GM12878 (cell line): ENCODE data around the gene ARGLU1. TPM values are rescaled to one million over a fixed set of nuclear protein-coding genes. Genes with fewer than 3 reads are reported as not detected.

Experiments
- BCL11A ChIP-seq: IDR thresholded peaks from 2 replicates; pipeline ENCODE4 v1.6.1; 2011; ENCODE audit warnings: low read depth, low read length
- BHLHE40 ChIP-seq, 2 experiments: fragments of 450-650 bp in 1 of 2; IDR thresholded peaks; 2 replicates each; pipeline ENCODE4 v1.6.1; 2011 to 2017; ENCODE audit warnings: low read depth in 2 of 2, borderline replicate concordance in 1 of 2, improper control_type of control experiment in 1 of 2, low read length in 1 of 2, mild to moderate bottlenecking in 1 of 2
- BRCA1 ChIP-seq: IDR thresholded peaks from 2 replicates; pipeline ENCODE4 v1.6.1; 2011; ENCODE audit warnings: low read depth, low read length, improper control_type of control experiment
- CBX5 ChIP-seq: sonication (generic); IDR thresholded peaks from 2 replicates; pipeline ENCODE4 v1.6.1; 2016; ENCODE audit warnings: low read depth, moderate library complexity, mild to moderate bottlenecking, inconsistent platforms
- CHD2 ChIP-seq: IDR thresholded peaks from 2 replicates; pipeline ENCODE4 v1.6.1; 2011; ENCODE audit warnings: low read depth, low read length, improper control_type of control experiment, borderline replicate concordance
- DPF2 ChIP-seq: fragments of 450-650 bp; IDR thresholded peaks from 2 replicates; pipeline ENCODE4 v1.6.1; 2017; ENCODE audit warnings: mild to moderate bottlenecking
- NBN ChIP-seq: fragments of 450-650 bp; IDR thresholded peaks from 2 replicates; pipeline ENCODE4 v1.6.1; 2016
- NFIC ChIP-seq: IDR thresholded peaks from 2 replicates; pipeline ENCODE4 v1.6.1; 2012; ENCODE audit warnings: low read depth, mild to moderate bottlenecking, inconsistent platforms, low read length, moderate library complexity
- NFYB ChIP-seq: IDR thresholded peaks from 2 replicates; pipeline ENCODE4 v1.6.1; 2011; ENCODE audit warnings: low read depth, mild to moderate bottlenecking, low read length, improper control_type of control experiment, moderate library complexity; ENCODE audit not compliant: insufficient read depth
- NR2C2 ChIP-seq: IDR thresholded peaks from 2 replicates; pipeline ENCODE4 v1.6.1; 2011; ENCODE audit warnings: borderline replicate concordance, low read depth; ENCODE audit not compliant: control insufficient read depth, insufficient read length
- NRF1 ChIP-seq: conservative IDR thresholded peaks from 2 replicates; pipeline ENCODE4 v1.6.1; 2011; ENCODE audit warnings: mild to moderate bottlenecking, low read depth, low read length, improper control_type of control experiment
- RAD51 ChIP-seq: fragments of 450-650 bp; IDR thresholded peaks from 2 replicates; pipeline ENCODE4 v1.6.1; 2016; ENCODE audit warnings: moderate library complexity, mild to moderate bottlenecking, inconsistent platforms
- RELA ChIP-seq: fragments of 450-650 bp; IDR thresholded peaks from 2 replicates; pipeline ENCODE4 v1.8.0; 2014; ENCODE audit warnings: borderline replicate concordance; ENCODE audit not compliant: partially characterized antibody
- SIN3A ChIP-seq: IDR thresholded peaks from 2 replicates; pipeline ENCODE4 v1.6.1; 2012; ENCODE audit warnings: low read depth, low read length, improper control_type of control experiment
- SMARCA5 ChIP-seq: fragments of 450-650 bp; IDR thresholded peaks from 2 replicates; pipeline ENCODE4 v1.6.1; 2017; ENCODE audit warnings: mild to moderate bottlenecking
- SMC3 ChIP-seq: IDR thresholded peaks from 2 replicates; pipeline ENCODE4 v1.6.1; 2011; ENCODE audit warnings: low read length, improper control_type of control experiment, borderline replicate concordance
- SRF ChIP-seq, 2 experiments: IDR thresholded peaks; 2 replicates each; pipeline ENCODE4 v1.6.1; 2011; ENCODE audit warnings: low read depth in 2 of 2, low read length in 2 of 2, mild to moderate bottlenecking in 1 of 2, moderate library complexity in 1 of 2
- SUZ12 ChIP-seq: fragments of 200-600 bp; sonication (generic); IDR thresholded peaks from one replicate; pipeline ENCODE4 v1.6.1; 2018; ENCODE audit warnings: antibody characterized with exemption, mild to moderate bottlenecking; ENCODE audit not compliant: unreplicated experiment
- TAF1 ChIP-seq: IDR thresholded peaks from 2 replicates; pipeline ENCODE4 v1.6.1; 2011; ENCODE audit warnings: mild to moderate bottlenecking, low read depth, low read length, borderline replicate concordance
- ZNF274 ChIP-seq: IDR thresholded peaks from one replicate; pipeline ENCODE4 v1.8.0; 2011; ENCODE audit not compliant: insufficient read length, insufficient read depth
- polyA plus RNA-seq, 11 experiments: library from polyadenylated mRNA; depleted of rRNA in 4 of 11; unstranded in 6 of 11; stranded (reverse) in 5 of 11; fragments of >200 nt; fragmentation: Nextera tagmentation in 4 of 11; fragmentation: Illumina TruSeq in 1 of 11; extraction: Ambion mirVana in 4 of 11; extraction: Trizol in 1 of 11; gene quantifications; 1 replicate in 1 of 11; 2 replicates in 10 of 11; pipeline versions ENCODE4 v1.2.1 to v1.2.3, GENCODE V29; 2011 to 2016; ENCODE audit warnings: inconsistent platforms in 2 of 11, missing spikeins in 2 of 11, low read depth in 1 of 11
- total RNA-seq, 4 experiments: library from RNA; depleted of rRNA in 3 of 4; stranded (reverse); fragments of >200 nt in 3 of 4; fragmentation: Illumina TruSeq in 1 of 4; extraction: Trizol in 1 of 4; gene quantifications; 2 replicates each; pipeline versions ENCODE4 v1.2.1 to v1.2.3, GENCODE V29; 2013 to 2021
- TF ChIP-seq, protein P1 (sequence below), 3 experiments: IDR thresholded peaks in 2 of 3; conservative IDR thresholded peaks in 1 of 3; 2 replicates each; pipeline ENCODE4 v1.5.1; 2011; ENCODE audit warnings: low read depth in 3 of 3, low read length in 3 of 3, mild to moderate bottlenecking in 3 of 3, control low read depth in 2 of 3, moderate library complexity in 2 of 3, inconsistent platforms in 1 of 3, mixed read lengths in 1 of 3; ENCODE audit not compliant: control insufficient read depth in 2 of 3, insufficient read depth in 1 of 3; ENCODE audit errors: extremely low read depth in 1 of 3
- TF ChIP-seq, protein P2 (sequence below): IDR thresholded peaks from 2 replicates; pipeline ENCODE4 v1.6.1; 2012; ENCODE audit warnings: low read depth, low read length, improper control_type of control experiment
- TF ChIP-seq, protein P3 (sequence below): IDR thresholded peaks from 2 replicates; pipeline ENCODE4 v1.6.1; 2012; ENCODE audit warnings: low read depth, low read length, improper control_type of control experiment
- TF ChIP-seq, protein P4 (sequence below): fragments of 150-350 bp; IDR thresholded peaks from 2 replicates; pipeline ENCODE4 v1.6.1; 2014; ENCODE audit warnings: mild to moderate bottlenecking, low read depth, low read length
- TF ChIP-seq, protein P5 (sequence below): IDR thresholded peaks from 2 replicates; pipeline ENCODE4 v1.6.1; 2012; ENCODE audit warnings: low read length, inconsistent platforms

Gene ARGLU1
- total and polyA plus RNA-seq, 10 of the 15 experiments (the other 5 are each of a cell fraction or from before 2014, with no cell fraction given), result 47.1 to 197 (median 98.3) TPM

DNA sequence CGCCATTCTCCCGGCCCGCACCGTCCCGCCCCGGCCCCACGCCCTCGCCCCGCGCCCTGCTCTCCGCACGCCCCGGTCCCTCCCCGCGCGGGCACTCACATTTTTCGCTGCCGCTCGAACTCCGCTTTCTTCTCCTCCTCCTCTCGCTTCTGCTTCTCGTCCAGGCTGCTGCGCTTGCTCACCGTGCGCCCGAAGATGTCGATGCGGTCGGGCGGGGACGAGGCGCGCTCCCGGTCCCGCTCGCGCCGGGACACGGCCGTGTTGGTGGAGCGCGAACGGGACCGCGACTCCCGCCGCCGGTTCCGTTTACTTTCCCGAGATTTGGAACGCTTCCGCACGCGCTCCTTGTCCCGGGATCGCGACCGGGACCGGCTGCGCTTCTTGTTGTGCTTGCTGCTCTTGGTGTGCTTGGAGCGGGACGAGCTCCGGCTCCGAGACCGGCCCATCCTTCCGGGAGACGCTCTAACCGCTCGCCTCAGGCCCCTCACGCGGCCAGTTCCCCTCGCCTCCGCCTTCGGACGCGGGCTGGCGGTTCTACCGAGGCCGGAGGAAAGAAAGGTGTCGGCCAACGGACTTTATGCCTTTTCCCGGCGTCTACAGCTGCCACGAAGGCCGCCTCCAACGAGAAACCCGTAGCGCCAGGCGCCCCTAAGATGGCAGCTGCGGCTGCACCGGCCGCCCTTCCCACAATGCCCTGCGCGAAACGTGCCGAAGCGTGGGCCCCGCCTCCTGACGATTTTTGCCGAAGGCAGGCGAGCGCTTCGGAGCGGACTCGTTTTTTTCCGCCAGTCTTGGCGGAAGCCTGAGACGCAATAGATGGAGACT is at the start of gene ARGLU1 (continued):
- TF ChIP-seq SMARCA5 (0 out of 2 replicates have a peak, but pooled peaks have one; percentile 46), BCL11A (no peak), CBX5 (peak; percentile 21; the same call in 1 of the 2 replicates), RELA (no peak), TAF1 (peak; percentile 86), SUZ12 (no peak), BRCA1 (no peak), SIN3A (no peak), BHLHE40 (IDR thresholded peaks at IDR 0.05; ENCODE audit: borderline replicate concordance in 1 of 2, low read depth in 2 of 2, low read length in 1 of 2) (peak; percentile 98 to 99), NRF1 (no peak), RAD51 (no peak), SMC3 (no peak), NR2C2 (no peak), SRF (IDR thresholded peaks at IDR 0.05; ENCODE audit: low read depth in 2 of 2, low read length in 2 of 2) (no peak), NFYB (no peak), CHD2 (no peak), DPF2 (peak; percentile 53), ZNF274 (no peak), NBN (peak; percentile 45; the same call in 1 of the 2 replicates), NFIC (no peak)
- TF ChIP-seq, protein P1, sequence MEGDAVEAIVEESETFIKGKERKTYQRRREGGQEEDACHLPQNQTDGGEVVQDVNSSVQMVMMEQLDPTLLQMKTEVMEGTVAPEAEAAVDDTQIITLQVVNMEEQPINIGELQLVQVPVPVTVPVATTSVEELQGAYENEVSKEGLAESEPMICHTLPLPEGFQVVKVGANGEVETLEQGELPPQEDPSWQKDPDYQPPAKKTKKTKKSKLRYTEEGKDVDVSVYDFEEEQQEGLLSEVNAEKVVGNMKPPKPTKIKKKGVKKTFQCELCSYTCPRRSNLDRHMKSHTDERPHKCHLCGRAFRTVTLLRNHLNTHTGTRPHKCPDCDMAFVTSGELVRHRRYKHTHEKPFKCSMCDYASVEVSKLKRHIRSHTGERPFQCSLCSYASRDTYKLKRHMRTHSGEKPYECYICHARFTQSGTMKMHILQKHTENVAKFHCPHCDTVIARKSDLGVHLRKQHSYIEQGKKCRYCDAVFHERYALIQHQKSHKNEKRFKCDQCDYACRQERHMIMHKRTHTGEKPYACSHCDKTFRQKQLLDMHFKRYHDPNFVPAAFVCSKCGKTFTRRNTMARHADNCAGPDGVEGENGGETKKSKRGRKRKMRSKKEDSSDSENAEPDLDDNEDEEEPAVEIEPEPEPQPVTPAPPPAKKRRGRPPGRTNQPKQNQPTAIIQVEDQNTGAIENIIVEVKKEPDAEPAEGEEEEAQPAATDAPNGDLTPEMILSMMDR (IDR thresholded peaks at IDR 0.05 in 2 of 3, conservative IDR thresholded peaks at IDR 0.05 in 1 of 3; ENCODE audit: control insufficient read depth in 2 of 3, extremely low read depth in 1 of 3, insufficient read depth in 1 of 3, low read depth in 3 of 3, low read length in 3 of 3), result no peak
- TF ChIP-seq, protein P2, sequence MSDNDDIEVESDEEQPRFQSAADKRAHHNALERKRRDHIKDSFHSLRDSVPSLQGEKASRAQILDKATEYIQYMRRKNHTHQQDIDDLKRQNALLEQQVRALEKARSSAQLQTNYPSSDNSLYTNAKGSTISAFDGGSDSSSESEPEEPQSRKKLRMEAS, result peak; percentile 51; the same call in 1 of the 2 replicates
- TF ChIP-seq, protein P3, sequence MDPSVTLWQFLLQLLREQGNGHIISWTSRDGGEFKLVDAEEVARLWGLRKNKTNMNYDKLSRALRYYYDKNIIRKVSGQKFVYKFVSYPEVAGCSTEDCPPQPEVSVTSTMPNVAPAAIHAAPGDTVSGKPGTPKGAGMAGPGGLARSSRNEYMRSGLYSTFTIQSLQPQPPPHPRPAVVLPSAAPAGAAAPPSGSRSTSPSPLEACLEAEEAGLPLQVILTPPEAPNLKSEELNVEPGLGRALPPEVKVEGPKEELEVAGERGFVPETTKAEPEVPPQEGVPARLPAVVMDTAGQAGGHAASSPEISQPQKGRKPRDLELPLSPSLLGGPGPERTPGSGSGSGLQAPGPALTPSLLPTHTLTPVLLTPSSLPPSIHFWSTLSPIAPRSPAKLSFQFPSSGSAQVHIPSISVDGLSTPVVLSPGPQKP, result 0 out of 2 replicates have a peak, but pooled peaks have one; percentile 26
- TF ChIP-seq, protein P4, sequence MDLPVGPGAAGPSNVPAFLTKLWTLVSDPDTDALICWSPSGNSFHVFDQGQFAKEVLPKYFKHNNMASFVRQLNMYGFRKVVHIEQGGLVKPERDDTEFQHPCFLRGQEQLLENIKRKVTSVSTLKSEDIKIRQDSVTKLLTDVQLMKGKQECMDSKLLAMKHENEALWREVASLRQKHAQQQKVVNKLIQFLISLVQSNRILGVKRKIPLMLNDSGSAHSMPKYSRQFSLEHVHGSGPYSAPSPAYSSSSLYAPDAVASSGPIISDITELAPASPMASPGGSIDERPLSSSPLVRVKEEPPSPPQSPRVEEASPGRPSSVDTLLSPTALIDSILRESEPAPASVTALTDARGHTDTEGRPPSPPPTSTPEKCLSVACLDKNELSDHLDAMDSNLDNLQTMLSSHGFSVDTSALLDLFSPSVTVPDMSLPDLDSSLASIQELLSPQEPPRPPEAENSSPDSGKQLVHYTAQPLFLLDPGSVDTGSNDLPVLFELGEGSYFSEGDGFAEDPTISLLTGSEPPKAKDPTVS, result no peak
- TF ChIP-seq, protein P5, sequence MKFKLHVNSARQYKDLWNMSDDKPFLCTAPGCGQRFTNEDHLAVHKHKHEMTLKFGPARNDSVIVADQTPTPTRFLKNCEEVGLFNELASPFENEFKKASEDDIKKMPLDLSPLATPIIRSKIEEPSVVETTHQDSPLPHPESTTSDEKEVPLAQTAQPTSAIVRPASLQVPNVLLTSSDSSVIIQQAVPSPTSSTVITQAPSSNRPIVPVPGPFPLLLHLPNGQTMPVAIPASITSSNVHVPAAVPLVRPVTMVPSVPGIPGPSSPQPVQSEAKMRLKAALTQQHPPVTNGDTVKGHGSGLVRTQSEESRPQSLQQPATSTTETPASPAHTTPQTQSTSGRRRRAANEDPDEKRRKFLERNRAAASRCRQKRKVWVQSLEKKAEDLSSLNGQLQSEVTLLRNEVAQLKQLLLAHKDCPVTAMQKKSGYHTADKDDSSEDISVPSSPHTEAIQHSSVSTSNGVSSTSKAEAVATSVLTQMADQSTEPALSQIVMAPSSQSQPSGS, result no peak
